Activated CD8-positive, alpha-beta T cell treated with anti-CD3 and anti-CD28 coated beads for 36 hours (primary cell): ENCODE measurements around the gene CAPN12. TPM values are rescaled to one million over a fixed set of nuclear protein-coding genes. Genes with fewer than 3 reads are reported as not detected.
A peak's percentile ranks its signal among the peaks of the same experiment; 100 is the strongest.

ENCODE experiments used
- ATAC-seq: fragments of 200-7000 bp; cut with Tn5 transposase; one replicate; pipeline ENCODE4 v1.10.0; 2021; ENCODE audit warnings: mild to moderate bottlenecking, moderate library complexity
- CTCF ChIA-PET: fragments of 350-600 bp; sonication (Branson Sonifier 250); formaldehyde crosslinking; loops from one replicate; lab custom pipeline; 2021; ENCODE audit warnings: antibody characterized with exemption; lab: Charles Lee
- POLR2A ChIA-PET: fragments of 350-600 bp; sonication (Branson Sonifier 250); formaldehyde crosslinking; loops from one replicate; lab custom pipeline; 2021; ENCODE audit warnings: antibody characterized with exemption; lab: Charles Lee
- DNase-seq: peaks from one replicate; pipeline ENCODE4 v3.0.0-alpha.2; 2020
- H3K27ac Mint-ChIP-seq: one replicate; pipeline ENCODE4 v1.8.0; 2021; ENCODE audit warnings: mild to moderate bottlenecking, mixed read lengths
- H3K27me3 Mint-ChIP-seq: one replicate; pipeline ENCODE4 v1.8.0; 2021; ENCODE audit warnings: mixed read lengths
- H3K36me3 Mint-ChIP-seq: one replicate; pipeline ENCODE4 v1.8.0; 2021; ENCODE audit warnings: low read depth, mixed read lengths
- H3K4me1 Mint-ChIP-seq: one replicate; pipeline ENCODE4 v1.8.0; 2021; ENCODE audit warnings: low read depth, mixed read lengths
- H3K4me3 Mint-ChIP-seq: one replicate; pipeline ENCODE4 v1.8.0; 2021; ENCODE audit warnings: mild to moderate bottlenecking, moderate library complexity, mixed read lengths
- H3K9me3 Mint-ChIP-seq: one replicate; pipeline ENCODE4 v1.8.0; 2021; ENCODE audit warnings: mixed read lengths
- CTCF ChIP-seq: fragments of 200-600 bp; IDR thresholded peaks from one replicate; pipeline ENCODE4 v1.8.0; 2022; ENCODE audit warnings: antibody characterized with exemption, mild to moderate bottlenecking
- intact Hi-C: fragments of 100-400 bp; cut with micrococcal nuclease; formaldehyde crosslinking; loops from one replicate; pipeline ENCODE4 v1.10.0; 2022
- total RNA-seq, 2 experiments: library from RNA; stranded (reverse); gene quantifications; one replicate each; pipeline ENCODE4 v1.2.3, GENCODE V29; 2021

CAPN12 gene
- total RNA-seq, 2 experiments from 2014 or later: 19.6 to 22.7 TPM

DNA sequence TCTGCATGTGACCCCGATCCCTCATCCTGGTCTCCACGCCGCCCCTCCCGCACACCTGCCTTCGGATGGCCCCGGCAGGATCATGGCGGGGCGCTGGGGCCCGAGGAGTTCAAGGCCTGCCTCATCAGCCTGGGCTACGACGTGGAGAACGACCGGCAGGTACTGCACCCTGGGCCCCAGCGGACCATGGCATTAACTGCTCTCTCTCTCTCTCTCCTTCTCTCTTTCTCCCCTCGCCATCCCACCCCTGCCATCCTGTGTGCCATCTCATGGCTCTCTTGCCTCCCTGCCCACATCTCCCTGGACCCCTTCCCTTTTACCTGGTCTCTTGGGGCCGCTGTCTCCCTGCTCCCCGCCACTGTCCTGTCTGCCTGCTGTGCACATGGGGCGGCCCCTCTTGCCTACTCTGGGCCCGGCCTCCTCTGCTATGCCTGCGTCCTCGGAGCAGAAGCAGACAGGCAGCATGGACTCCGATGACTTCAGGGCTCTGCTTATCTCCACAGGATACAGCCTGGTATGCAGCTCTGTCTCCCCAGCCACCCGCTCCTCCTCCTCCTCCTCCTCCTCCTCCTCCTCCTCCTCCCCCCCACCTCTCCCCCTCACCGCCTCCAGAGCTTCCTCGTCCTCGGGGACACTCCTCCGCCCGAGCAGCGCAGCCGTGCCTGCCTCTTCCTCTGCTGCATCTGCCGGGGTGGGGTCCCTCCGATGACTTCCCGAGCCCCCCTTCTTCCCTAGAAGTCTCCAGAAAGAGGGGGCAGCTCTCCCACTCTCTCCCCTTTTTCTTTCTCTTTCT lies 16.2 kb downstream of the CAPN12 start:
- H3K4me3 Mint-ChIP-seq: no peak overlapping the region
- H3K36me3 Mint-ChIP-seq: peaks cover 23% of the 10 kb centered on the region
- ChIA-PET POLR2A (no interaction called here), CTCF (no interaction called here)
- DNase-seq (no peak), ATAC-seq (no peak)
- H3K9me3 Mint-ChIP-seq: no peaks in the 10 kb centered on the region
- no peak overlapping the region for H3K27ac Mint-ChIP-seq
- no peaks in the 10 kb centered on the region for H3K27me3 Mint-ChIP-seq
- peaks cover 13% of the 10 kb centered on the region for H3K4me1 Mint-ChIP-seq
- intact Hi-C loops: no loop called here
- no peak for TF ChIP-seq CTCF

DNA sequence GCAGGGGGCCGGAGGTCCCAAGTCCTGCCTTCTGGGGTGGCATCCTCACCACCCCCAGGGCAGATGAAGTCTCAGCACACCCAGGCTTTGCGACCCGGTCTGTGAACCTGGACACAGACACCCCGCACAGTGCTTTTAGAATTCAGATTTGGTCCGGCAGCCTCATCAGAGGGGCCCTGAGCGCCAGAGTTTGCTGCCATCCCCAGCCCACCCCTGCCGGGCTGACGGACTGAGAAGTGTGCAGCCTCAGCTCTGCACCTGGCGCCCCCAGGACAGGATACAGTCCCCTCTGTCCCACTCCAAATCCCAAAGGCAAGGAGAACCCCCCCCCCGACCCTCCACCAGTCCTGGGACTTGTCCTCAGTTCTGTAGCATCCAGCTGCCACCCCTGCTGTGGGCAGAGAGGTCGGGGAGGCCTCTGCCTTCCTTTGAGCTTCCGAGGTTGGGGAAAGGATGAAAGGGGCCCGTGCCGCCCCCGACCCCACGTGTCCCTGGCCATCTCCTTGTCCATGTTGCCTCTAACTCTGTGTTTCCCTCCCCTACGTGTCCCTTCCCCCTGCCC lies 16.9 kb downstream of the CAPN12 start:
- TF ChIP-seq CTCF: no peak
- Mint-ChIP-seq H3K27me3 (no peaks in the 10 kb centered on the region), H3K4me3 (no peak overlapping the region), H3K4me1 (peaks cover 13% of the 10 kb centered on the region), H3K9me3 (no peaks in the 10 kb centered on the region), H3K27ac (no peak overlapping the region), H3K36me3 (peaks cover 23% of the 10 kb centered on the region)
- CTCF ChIA-PET: no interaction called here
- POLR2A ChIA-PET: no interaction called here
- intact Hi-C loops: no loop called here
- no peak for ATAC-seq
- DNase-seq: no peak

DNA sequence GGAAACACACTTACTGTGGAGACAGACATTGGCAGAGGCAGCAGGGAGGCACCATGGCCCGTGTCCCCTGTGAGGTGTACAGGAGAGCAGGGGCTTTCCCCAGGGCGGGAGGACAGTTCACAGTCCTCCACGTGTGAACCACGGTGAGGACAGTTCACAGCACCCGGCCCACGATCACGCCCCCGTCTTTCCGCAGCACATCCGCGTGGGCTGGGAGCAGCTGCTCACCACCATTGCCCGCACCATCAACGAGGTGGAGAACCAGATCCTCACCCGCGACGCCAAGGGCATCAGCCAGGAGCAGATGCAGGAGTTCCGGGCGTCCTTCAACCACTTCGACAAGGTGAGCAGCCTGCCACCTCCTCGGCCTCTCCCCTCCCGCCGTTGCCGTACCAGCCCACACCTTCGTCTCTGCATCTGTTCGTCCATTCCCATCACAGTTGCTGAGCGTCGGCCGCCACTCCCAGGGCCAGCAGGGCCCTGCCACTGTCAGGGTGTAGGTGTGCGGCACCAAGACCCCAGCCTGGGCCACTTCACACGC lies 17.4 kb downstream of the CAPN12 start:
- POLR2A ChIA-PET: no interaction called here
- Mint-ChIP-seq H3K4me3 (no peak overlapping the region), H3K36me3 (peaks cover 27% of the 10 kb centered on the region), H3K4me1 (peaks cover 13% of the 10 kb centered on the region), H3K9me3 (no peaks in the 10 kb centered on the region), H3K27me3 (no peaks in the 10 kb centered on the region), H3K27ac (peak overlapping the region; percentile 38)
- peak; percentile 50 for ATAC-seq
- intact Hi-C loops: no loop called here
- no peak for TF ChIP-seq CTCF
- CTCF ChIA-PET: no interaction called here
- DNase-seq: peak; percentile 41

- Mint-ChIP-seq H3K4me3 (no peak overlapping the region), H3K9me3 (no peaks in the 10 kb centered on the region), H3K36me3 (peaks cover 27% of the 10 kb centered on the region), H3K4me1 (peaks cover 13% of the 10 kb centered on the region), H3K27ac (peak overlapping the region; percentile 38), H3K27me3 (no peaks in the 10 kb centered on the region)
- ChIA-PET CTCF (no interaction called here), POLR2A (no interaction called here)
- intact Hi-C loops: no loop called here
- DNase-seq: no peak
- ATAC-seq: no peak
- TF ChIP-seq CTCF: no peak
Measured at GRCh38 chr19:38726284-38726673, 18.0 kb downstream of the CAPN12 start.
